Measurements from ENCODE around the gene DIPK1A.
"Not testable (repeated sequence)": the region's sequence is repeated elsewhere in the genome, so short reads cannot be mapped to it uniquely, and the experiment has no call there.

Gene DIPK1A

DNA sequence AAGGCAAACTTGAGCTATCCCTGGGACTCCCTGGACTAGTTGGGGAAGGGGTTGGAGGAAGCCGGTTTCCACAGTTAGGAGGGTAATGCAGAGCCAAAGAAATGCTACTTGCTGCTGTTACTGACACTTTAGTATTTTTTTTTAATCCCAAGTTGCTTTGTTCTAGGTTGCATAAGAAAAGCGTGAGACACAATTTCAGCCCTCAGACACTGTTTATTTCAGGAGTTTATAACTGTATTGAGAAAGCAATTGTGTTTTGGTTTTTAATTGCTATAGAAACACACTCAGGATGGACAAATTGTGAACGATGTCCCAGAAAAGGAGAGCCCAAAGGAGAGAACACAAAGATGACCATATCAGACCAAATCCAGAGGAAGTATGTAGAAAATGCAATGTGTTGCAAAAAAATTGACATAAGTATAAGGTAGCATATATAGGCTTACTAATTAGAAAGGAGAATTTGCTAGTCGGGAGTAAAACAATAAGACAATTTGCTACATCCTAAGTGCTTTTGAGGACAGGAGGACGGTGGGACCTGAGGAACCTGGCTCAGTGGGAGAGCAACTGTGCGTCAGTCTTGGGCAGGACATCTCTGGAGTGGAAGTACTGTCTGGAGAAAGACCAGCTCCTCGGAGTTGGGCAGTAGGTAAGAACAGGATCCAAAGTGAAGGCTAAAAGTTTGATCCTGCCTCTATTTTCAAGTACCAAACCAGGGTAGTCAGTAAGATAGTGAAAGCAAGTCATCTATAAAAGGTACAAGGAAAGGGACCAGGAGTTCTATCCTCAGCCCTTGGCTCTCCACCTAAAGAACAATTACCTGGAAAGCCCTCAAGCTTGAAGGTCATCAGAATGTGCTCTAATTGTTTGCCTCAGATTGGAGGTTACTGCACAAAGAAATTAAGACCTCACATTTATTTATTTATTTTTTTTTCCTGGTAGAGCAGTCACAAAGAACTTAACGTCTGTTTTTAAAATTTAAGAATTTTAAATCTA, 39.9 kb downstream of the DIPK1A start:
- DNase-seq: no peak

DNA sequence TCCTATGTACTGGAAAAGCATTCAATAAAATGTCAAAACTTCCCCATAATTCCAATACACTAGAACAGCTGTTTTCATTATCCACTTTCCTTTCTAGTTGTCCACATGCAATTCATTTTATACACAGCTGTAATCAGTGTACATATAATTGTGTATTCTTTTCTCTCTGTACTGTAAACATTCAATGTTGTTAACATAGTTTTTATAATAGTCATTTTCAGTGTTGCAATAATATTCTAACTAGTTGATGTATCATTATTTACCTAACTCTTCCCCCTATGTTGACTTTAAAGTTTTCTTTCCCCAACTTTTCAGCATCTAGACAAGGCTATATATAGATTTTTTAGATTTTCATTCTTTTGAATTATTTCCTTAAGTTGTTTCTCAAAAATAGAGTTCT, 44.4 kb downstream of the DIPK1A start:
- DNase-seq: no peak

DNA sequence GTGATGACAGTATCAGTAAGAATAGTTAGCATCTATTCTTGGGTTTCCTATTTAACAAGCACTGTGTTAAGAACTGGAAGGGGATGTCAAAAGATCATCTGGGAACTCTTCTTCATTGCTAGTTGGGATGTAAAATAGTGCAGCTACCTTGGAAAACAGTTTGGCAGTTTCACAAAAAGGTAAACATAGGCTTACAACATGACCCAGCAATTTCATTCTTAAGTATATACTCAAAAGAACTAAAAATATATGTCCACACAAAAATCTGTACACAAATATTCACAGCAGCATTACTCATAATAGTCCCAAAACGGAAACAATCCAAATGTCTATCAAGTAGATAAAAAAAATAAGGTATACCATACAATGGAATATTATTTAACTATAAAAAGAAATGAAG, 45.7 kb downstream of the DIPK1A start:
- no peak for DNase-seq

DNA sequence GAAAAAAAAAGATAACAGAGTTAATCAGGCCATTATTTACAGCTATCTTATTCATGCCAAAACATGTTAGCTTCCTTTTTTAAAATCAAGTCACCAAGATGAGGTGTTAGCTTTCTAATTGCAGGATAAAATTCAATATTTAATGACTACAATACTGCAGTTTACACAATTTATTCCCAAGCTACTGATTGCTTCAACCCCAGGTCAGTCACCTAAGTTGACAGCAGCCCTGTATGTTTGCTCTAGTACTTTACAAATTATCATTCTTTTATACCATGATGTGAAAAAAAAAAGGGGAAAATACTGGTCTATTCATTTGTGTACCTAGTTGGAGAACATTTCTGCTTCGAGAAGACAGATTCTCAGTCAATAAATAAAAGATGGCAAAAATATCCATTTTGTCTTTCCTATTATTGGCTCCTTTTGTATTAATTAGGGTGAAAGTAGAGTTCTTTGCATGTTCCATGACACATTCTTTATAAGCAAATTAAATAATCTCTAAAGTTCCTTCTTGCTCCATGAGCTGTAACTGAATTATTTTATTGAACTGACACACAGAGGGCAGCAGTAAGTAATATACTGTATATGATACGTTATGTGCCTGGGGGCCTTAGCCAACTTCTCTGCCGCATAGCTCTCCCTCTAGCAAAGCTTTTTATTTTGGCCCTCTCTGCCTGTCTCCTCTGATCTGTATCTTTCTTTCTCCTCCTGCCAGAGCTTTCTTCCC, 48.0 kb downstream of the DIPK1A start:
- no peak for DNase-seq

DNA sequence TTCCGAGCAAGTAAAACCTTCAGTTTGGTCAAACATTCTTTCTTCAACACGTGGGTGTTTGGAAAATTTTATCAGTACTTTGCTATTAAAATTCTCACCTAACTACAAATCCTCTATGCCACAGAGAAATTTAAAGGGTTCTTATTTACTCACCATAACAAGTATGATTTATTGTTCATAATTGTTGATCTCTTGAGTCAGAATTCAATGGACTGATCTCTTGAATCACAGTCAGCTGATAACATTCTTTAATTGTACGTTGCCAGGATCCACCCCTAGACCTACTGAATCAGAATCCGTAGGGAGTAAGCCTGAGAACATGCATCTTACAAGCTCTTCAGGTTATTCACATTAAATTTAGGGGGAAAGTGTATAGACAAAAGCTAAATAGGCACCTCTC, 51.2 kb downstream of the DIPK1A start:
- no peak for DNase-seq

DNA sequence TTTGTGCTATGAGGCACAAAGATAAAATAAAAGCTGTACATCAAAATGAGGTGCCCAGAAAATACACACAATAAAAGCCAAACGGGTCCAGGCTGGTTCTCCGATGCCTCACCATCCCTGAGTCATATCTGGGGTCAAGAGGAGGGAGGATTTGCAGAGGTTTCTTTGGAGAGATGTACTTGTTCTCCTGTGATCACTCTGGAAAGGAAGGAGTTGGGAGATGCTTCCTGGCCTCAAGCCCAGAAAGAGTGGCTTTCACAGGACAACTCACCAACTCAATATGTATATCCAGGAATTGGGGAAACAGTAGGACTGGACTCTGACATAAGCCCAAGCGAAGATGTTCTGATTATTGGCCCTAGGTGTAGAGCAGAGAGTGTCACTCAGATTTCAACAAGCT, 51.9 kb downstream of the DIPK1A start:
- DNase-seq: peak in 4 of 51 donors; percentile 8 to 31 (median 23)

DNA sequence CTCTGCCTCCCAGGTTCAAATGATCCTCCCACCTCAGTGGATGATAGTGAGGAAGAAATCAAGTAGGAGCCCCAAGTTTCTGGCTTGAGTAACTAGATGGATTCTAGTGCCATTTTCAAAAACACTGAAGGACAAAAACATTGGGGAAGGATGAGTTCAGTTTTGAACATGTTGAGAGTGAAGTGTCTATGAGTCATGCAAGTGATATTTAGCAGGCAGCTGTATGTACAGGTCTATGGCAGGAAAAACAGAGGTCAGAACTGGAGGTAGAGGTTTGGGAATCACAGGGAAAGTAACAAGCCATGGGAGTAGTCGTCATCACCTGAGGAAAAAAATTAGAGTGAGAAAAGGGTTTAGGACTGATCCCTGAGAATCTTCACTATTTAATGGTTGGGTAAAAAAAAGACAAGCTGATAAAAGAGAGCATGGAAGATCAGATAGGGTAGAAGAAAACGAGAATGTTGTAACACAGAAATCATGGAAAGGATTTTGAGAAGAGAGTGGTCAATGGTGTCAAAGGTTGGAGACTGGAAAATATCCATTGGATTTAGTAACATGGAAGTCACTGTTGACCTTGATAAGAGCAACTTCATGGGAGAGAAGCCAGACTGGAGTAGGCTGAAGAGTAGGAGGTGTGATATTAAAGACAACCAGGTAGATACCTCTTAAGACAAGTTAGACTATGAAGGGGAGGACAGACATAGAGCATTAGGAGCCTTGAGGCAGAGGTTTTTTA, 53.1 kb downstream of the DIPK1A start:
- no peak for DNase-seq

DNA sequence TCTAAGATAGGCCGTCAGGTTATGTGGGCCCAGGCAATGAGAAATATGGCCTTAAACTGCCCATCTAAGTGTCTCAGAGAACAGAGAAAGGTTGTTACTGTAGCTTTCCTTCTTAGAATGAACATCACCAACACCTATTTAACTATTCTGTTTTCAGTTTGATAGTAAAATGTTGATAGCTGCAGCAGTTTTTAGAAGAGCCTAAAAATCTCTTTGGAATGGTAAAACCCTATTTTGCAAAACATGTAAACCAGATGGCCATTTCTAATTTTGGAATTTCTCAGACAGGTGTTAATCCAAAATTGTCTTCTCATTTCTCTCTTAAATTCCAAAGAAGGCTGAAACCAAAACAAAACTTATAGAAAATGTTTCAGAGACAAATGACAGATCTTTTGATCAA, 57.5 kb downstream of the DIPK1A start:
- DNase-seq: no peak

DNA sequence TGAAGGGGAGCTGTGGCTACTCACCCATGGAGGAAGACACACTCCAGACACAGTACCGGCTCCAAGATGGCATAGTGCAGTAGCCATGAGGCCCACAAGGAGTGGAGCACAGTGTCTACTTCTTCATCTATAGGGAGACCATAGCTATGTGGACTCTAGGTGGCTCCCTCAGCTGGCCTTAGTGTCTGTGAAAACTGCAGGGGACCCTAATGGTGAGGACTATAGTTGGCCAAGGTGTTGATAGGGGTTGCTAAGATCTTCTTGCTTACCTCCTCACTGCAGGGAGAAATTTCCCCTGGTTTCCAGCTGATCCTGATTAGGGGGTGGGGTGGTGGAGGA, 58.9 kb downstream of the DIPK1A start:
- no peak for DNase-seq

DNA sequence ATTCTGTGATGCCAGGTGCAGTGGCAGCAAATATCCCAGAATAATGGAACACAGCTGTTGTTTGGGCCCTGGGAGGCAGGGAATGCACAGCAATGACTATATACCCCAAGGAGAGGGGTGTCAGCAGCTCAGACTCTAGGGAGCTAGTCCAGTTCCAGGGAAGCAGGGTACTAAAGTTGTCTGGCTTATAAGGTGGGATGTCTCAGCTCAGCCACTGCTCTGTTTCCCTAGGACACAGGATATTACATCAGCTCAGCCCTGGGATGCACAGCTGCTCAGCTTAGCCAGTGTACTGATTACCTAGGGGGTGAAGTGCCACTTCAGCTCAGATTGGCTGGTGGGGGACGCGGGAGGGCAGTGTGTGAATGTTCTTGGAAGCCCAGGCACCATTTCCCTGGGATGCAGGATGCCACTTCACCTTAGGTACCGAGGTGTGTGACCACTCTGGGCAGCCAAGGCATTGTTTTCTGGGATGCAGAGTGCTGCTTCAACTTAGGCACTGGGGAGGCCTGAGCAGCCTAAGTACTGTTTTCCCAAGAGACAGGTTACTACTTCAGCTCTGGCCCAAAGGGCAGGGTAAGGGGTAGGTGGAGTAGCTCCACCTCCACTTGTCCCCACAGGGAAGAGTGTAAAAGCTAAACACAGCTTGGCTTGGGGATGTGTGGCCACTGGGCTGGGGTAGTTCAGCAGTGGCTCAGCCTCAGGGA, 59.4 kb downstream of the DIPK1A start:
- no peak for DNase-seq

DNA sequence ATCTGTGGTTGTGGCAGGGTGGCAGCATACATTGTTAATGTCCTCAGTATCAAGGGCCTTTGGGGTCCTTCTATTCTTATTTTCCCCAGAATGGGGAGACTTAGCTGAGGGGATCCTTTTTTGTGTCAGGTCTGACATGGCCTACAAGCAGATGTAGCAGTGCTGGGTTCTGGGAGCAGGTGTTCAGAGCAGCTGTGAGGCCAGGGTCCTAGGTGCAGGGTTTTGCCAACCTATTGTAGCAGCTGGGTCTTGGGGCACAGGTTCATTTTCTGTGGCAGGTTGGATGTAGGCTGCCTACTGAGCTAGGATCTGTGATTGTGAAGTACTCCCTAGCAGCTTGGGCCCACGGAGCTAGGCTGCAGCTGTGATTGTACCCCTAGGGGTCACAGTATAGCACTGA, 60.1 kb downstream of the DIPK1A start:
- no peak for DNase-seq

DNA sequence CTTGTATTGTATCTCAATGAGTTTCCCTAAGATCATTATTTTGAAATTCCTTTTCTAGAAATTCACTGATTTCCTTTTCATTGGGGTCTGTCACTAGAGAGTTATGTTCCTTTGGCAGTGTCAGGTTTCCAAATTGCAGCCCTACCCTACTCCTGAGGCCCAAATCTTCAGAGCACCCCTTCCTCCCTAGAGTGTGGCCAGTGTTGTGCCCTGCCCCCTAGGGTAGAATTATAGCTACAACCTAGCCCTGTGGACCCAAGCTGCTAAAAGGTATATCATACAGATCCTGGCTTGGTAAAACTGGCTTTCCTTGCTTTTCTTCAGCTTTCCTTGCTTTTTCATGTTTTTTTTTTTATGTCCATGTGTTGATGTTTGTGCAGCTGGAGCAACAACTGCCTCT, 60.7 kb downstream of the DIPK1A start:
- DNase-seq: no peak

DNA sequence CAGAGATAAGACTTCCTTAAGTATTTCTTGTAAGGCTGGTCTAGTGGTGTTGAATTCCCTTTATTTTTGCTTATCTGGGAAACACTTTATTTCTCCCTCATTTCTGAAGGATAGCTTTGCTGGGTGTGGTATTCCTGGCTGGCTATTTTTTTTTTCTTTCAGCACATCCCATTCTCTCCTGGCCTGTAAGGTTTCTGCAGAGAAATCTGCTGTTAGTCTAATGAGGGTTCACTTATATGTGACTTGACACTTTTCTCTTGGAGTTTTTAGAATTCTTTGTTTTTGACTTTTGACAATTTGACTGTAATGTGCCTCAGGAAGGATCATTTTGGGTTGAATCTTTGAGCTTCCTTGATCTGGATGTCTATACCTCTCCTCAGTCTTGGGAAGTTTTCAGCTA, 61.5 kb downstream of the DIPK1A start:
- DNase-seq: no peak

DNA sequence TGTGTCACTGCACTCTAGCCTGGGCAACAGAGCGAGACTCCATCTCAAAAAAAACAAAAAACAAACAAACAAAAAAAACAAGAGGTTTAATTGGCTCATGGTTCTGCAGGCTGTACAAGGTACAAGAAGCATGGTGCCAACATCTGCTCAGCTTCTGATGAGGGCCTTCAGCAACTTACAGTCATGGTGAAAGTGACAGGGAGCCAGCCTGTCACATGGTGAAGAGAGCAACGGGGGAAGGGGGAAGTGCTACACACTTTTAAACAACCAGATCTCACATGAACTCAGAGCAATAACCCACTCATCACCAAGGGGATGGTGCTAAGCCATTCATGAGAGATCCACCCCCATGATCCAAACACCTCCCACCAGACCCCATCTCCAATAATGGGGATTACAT, 63.2 kb downstream of the DIPK1A start:
- DNase-seq: not testable (repeated sequence)

DNA sequence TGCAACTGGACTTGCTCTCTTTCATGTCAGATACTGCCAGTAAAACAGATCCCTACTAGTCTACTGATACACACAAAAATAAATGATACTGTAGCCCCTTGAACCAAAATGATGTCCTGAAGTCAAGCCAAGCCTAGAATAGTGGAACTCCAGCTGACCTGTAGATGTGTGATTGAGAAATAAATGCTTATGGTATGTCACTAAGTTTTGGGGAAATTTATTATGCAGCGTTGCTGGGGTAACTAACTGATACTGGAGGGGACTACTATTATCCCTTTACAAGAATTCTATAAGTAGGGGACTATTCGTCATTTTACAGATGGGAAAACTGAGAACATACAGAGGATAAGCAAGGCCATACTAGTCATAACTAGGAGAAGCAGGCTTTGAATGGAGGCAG, 73.8 kb downstream of the DIPK1A start:
- no peak for DNase-seq

DNA sequence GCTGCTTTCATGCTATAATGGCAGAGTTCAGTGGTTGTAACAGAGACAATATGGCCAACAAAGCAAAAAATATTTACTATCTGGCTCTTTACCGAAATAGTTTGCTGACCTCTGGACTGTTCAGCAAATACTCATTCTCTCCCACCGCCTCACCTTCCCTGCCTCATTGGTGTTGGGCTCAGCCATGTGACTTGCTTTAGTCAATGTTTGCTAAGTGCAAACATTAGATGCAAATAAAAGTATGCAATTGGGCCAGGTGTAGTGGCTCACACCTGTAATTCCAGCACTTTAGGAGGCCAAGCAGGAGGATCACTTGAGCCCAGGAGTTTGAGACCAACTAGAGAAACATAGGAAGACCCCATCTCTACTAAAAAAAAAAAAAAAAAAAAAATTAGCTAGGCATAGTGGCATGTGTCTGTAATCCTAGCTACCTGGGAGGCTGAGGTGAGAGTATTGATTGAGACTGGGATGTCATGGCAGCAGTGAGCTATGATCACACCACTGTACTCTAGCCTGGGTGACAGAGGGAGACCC, 74.3 kb downstream of the DIPK1A start:
- DNase-seq: no peak

DNA sequence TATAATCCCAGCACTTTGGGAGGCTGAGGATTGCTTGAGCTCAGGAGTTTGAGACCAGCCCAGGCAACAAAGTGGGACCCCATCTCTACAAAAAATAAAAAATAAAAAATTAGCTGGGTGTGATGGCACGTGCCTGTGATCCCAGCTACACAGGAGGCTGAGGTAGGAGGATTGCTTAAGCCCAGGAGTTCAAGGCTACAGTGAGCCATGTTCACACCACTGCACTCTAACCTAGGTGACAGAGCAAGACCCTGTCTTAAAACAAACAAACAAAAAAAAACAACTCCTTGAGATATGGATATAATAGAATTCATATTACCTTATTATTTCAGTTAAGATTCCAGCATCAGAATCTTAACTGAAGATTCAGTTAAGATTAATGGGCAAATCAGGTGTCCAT, 77.1 kb downstream of the DIPK1A start:
- DNase-seq: no peak

DNA sequence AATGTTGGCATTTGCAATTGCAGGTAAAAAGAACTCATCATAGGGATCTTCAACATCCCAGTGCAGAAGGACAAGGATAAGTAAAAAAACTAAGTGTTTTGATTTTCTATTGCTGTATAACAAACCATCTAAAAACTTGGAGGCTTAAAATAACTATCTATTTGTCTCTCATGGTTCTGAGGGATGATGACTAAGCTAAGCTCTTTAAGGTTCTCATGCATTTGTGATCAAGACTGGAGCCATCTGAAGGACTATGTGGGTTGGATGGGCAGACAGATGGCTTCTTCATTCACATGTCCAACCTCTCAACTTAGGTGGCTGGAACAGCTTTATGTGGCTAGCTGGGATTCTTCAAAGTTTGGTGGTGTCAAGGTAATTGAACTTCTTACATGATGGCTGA, 78.0 kb downstream of the DIPK1A start:
- DNase-seq: no peak

DNA sequence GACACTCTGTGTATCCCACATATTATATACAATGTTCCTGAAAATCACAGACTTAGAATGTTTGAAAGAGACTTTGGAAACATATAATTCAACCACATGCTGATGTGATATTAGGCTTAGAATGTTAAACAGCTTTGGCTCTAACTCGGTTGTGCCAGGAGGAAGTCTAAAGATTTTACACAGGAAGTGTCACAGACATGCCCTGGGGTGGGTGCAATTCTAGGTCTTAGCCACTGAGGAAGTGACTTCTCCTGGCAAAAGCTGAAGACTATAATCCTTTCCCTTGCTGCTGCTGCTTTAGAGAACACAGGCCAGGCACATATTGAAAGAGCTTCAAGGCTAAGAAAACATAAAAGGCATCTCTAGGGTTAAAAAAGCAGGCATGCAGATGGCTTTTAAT, 78.4 kb downstream of the DIPK1A start:
- DNase-seq: no peak

DNA sequence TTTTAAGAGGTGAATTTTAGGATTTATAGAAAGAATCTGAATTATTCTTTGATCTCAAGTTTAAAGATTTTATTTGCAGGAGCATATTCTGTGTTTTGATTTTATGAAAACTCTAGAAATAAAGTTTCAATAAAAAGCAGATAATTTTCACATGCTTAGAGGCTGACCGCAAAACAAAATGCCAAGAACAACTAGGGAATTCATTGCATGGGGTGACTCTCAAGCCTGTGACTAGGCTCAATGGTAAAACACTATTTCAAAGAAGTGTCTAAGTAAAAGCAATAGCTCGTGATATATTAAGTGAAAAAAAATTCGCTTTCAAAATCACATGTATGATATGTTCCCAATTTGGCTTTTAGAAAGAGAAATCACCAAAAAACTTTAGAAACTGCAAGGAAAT, 79.9 kb downstream of the DIPK1A start:
- DNase-seq: peak in 1 of 51 donors; percentile 7

DNA sequence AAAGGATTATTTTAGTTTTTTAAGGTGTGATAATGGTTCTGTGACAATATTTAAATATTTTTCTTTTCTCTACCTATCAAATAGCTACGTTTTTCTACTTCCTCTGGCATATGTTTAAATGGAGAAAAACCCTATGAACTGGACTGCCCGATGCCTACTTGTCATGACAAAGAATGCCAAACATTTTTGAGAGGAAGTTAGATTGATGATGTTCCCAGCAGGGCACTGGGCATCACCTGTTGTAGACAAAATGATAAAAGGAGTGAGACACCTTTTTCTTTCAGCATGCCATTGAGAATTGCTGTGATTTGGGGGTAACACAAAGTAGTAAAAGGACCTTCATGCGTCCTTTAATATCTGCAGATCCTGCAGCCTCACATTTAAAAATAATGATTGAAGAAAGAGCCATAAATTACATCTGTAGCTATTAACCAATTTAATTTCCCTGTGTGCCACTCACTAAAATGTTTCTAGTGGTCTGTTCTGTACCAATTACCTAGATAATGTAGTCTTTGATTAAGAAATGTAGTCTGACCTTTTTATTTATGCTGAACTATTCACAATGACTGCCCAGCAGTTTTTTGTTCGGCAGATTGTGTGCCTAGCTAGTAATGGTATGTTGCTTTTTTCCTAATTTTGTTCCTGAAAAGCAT, 81.8 kb downstream of the DIPK1A start:
- DNase-seq: peak in 1 of 51 donors; percentile 37
